Measurements from ENCODE around the gene IRX3.

Gene IRX3

GRCh38 chr16:54283725-54284318, 2.8 kb downstream of the IRX3 start:
- H3K79me2 ChIP-seq (ENCODE audit: low read length): no peaks in the 10 kb centered on the region

GRCh38 chr16:54282928-54283724, 3.5 kb downstream of the IRX3 start:
- no peak overlapping the region for H3K4me2 ChIP-seq (ENCODE audit: low read depth, low read length)
- no peak for DNase-seq
- H4K20me1 ChIP-seq (ENCODE audit: insufficient read depth, low read length): no peaks in the 10 kb centered on the region
- no peak for TF ChIP-seq EZH2phosphoT487 (IDR thresholded peaks at IDR 0.05; ENCODE audit: low read length)
- TF ChIP-seq EZH2 (optimal IDR thresholded peaks at IDR 0.05; ENCODE audit: low read depth, low read length): no peak
- TF ChIP-seq, protein P1, sequence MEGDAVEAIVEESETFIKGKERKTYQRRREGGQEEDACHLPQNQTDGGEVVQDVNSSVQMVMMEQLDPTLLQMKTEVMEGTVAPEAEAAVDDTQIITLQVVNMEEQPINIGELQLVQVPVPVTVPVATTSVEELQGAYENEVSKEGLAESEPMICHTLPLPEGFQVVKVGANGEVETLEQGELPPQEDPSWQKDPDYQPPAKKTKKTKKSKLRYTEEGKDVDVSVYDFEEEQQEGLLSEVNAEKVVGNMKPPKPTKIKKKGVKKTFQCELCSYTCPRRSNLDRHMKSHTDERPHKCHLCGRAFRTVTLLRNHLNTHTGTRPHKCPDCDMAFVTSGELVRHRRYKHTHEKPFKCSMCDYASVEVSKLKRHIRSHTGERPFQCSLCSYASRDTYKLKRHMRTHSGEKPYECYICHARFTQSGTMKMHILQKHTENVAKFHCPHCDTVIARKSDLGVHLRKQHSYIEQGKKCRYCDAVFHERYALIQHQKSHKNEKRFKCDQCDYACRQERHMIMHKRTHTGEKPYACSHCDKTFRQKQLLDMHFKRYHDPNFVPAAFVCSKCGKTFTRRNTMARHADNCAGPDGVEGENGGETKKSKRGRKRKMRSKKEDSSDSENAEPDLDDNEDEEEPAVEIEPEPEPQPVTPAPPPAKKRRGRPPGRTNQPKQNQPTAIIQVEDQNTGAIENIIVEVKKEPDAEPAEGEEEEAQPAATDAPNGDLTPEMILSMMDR (IDR thresholded peaks at IDR 0.05; ENCODE audit: low read length): no peak
- no peaks in the 10 kb centered on the region for H3K9me3 ChIP-seq (replicated peaks; ENCODE audit: insufficient read depth, low read length)
- no peaks in the 10 kb centered on the region for H3K36me3 ChIP-seq (replicated peaks; ENCODE audit: insufficient read depth, low read length)
- H3K9me2 ChIP-seq (replicated peaks; ENCODE audit: insufficient read depth, low read length): no peaks in the 10 kb centered on the region
- H3K79me2 ChIP-seq (ENCODE audit: low read length): no peaks in the 10 kb centered on the region
- H3K4me3 ChIP-seq (ENCODE audit: low read length): no peak overlapping the region
- no peaks in the 10 kb centered on the region for H3K4me1 ChIP-seq (ENCODE audit: low read length)
- H3K27me3 ChIP-seq (replicated peaks; ENCODE audit: insufficient read depth, low read length): peaks cover 4% of the 10 kb centered on the region
- no peak overlapping the region for H2AFZ ChIP-seq (ENCODE audit: low read length)
- H3F3A ChIP-seq (ENCODE audit: insufficient read depth, low read length): no peaks in the 10 kb centered on the region
- H3K27ac ChIP-seq (ENCODE audit: low read length): no peak overlapping the region
- H3K9ac ChIP-seq (ENCODE audit: low read length): no peak overlapping the region

More at GRCh38 chr16:54283725-54284318, 2.8 kb downstream of the IRX3 start:
- Histone ChIP-seq H3K9me2 (replicated peaks; ENCODE audit: insufficient read depth, low read length) (no peaks in the 10 kb centered on the region), H3K27me3 (replicated peaks; ENCODE audit: insufficient read depth, low read length) (peaks cover 4% of the 10 kb centered on the region), H2AFZ (ENCODE audit: low read length) (no peak overlapping the region), H4K20me1 (ENCODE audit: insufficient read depth, low read length) (no peaks in the 10 kb centered on the region), H3K27ac (ENCODE audit: low read length) (no peak overlapping the region), H3K9me3 (replicated peaks; ENCODE audit: insufficient read depth, low read length) (no peaks in the 10 kb centered on the region), H3K4me3 (ENCODE audit: low read length) (no peak overlapping the region), H3K4me2 (ENCODE audit: low read depth, low read length) (no peak overlapping the region), H3F3A (ENCODE audit: insufficient read depth, low read length) (no peaks in the 10 kb centered on the region), H3K9ac (ENCODE audit: low read length) (no peak overlapping the region), H3K36me3 (replicated peaks; ENCODE audit: insufficient read depth, low read length) (no peaks in the 10 kb centered on the region), H3K4me1 (ENCODE audit: low read length) (no peaks in the 10 kb centered on the region)
- no peak for DNase-seq
- TF ChIP-seq, protein P1 (IDR thresholded peaks at IDR 0.05; ENCODE audit: low read length): no peak

DNA sequence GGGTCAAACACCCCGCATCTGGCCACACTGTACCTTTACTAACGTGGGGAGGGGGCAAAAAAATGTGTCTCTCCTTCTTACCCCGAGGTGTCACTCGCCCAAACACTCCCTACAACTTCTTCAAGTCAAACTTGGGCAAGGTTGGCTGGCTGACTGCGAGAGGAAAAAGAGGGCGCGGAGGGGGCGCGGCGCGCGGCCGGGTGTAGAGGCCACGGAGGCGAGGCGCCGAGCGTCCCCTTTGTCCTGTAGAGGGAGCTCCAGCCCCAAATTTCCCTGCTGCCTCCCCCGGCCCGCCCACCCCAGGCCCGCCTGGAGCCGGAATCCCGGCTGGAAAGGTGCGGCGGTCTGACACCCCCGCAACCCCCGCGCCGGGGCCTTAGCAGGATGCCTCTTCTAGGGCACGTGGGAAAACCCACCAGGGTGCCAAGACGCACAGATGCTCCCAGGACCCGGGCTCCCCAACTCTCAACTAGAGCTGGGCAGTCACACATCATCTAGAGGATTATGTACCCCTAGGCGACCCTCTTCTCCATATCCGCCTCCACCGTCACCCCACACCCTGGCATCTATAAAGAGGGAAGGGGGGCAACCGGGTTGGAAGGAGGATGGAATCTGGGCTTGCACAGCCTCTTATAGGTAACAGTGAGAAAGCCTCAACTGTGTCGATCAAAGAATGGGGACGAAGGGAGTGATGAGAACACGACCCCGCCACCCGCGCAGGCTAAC, 4.2 kb downstream of the IRX3 start:
- no peaks in the 10 kb centered on the region for H3K36me3 ChIP-seq (replicated peaks; ENCODE audit: insufficient read depth, low read length)
- no peak for DNase-seq

More for the DNA sequence above, 4.2 kb downstream of the IRX3 start:
- no peaks in the 10 kb centered on the region for H3F3A ChIP-seq (ENCODE audit: insufficient read depth, low read length)
- no peak overlapping the region for H3K27ac ChIP-seq (ENCODE audit: low read length)
- no peak overlapping the region for H2AFZ ChIP-seq (ENCODE audit: low read length)
- no peak overlapping the region for H3K4me3 ChIP-seq (ENCODE audit: low read length)
- peaks cover 4% of the 10 kb centered on the region for H3K27me3 ChIP-seq (replicated peaks; ENCODE audit: insufficient read depth, low read length)
- TF ChIP-seq, protein P1 (IDR thresholded peaks at IDR 0.05; ENCODE audit: low read length): no peak
- no peak for TF ChIP-seq EZH2 (optimal IDR thresholded peaks at IDR 0.05; ENCODE audit: low read depth, low read length)
- TF ChIP-seq EZH2phosphoT487 (IDR thresholded peaks at IDR 0.05; ENCODE audit: low read length): no peak
- no peak overlapping the region for H3K9ac ChIP-seq (ENCODE audit: low read length)
- H3K4me2 ChIP-seq (ENCODE audit: low read depth, low read length): no peak overlapping the region
- H3K4me1 ChIP-seq (ENCODE audit: low read length): no peaks in the 10 kb centered on the region
- no peaks in the 10 kb centered on the region for H3K9me3 ChIP-seq (replicated peaks; ENCODE audit: insufficient read depth, low read length)
- H3K79me2 ChIP-seq (ENCODE audit: low read length): no peaks in the 10 kb centered on the region
- H4K20me1 ChIP-seq (ENCODE audit: insufficient read depth, low read length): no peaks in the 10 kb centered on the region
- H3K9me2 ChIP-seq (replicated peaks; ENCODE audit: insufficient read depth, low read length): no peaks in the 10 kb centered on the region
